Endothelial cell of umbilical vein (primary cell): ENCODE results near the gene GRK5. TPM values are rescaled to one million over a fixed set of nuclear protein-coding genes. Genes with fewer than 3 reads are reported as not detected.
A peak's percentile ranks its signal among the peaks of the same experiment; 100 is the strongest.

Experiments used
- BruUV-seq: library from RNA; stranded (reverse); fragments of 400-500 nt; replicated peaks from 2 replicates; lab custom pipeline; 2021; lab: Mats Ljungman, UMichigan
- CTCF ChIA-PET: fragments of 300-600, 350-600 bp; sonication (Branson Sonifier 250); formaldehyde crosslinking; loops from one replicate; lab custom pipeline; 2021; ENCODE audit warnings: antibody characterized with exemption, inconsistent platforms; lab: Charles Lee
- POLR2A ChIA-PET: fragments of 300-600, 350-600 bp; sonication (Branson Sonifier 250); formaldehyde crosslinking; loops from one replicate; lab custom pipeline; 2021; ENCODE audit warnings: antibody characterized with exemption, inconsistent platforms; lab: Charles Lee
- DNase-seq: peaks from one replicate; pipeline ENCODE4 v3.0.0-alpha.2; 2011; ENCODE audit warnings: low read depth, low spot score
- FAIRE-seq: peaks from 2 replicates; lab custom pipeline; 2011; peaks lifted over from hg19 to GRCh38; lab: Jason Lieb, UNC
- H2AFZ ChIP-seq: 2 replicates; pipeline ENCODE4 v1.6.0; 2012; ENCODE audit warnings: low read depth, low read length, control low read depth, inconsistent platforms
- H3K27ac ChIP-seq: 2 replicates; pipeline ENCODE4 v1.5.1; 2011; ENCODE audit warnings: low read depth, mild to moderate bottlenecking, control low read depth, low read length, moderate library complexity; ENCODE audit not compliant: insufficient read depth
- H3K27me3 ChIP-seq, 2 experiments: 2 replicates each; pipeline versions ENCODE4 v1.6.0 to v1.6.1; 2011; ENCODE audit warnings: low read length in 2 of 2, mixed read lengths in 1 of 2; ENCODE audit not compliant: control insufficient read depth in 2 of 2, insufficient read depth in 2 of 2
- H3K36me3 ChIP-seq, 2 experiments: 2 replicates in 1 of 2; 3 replicates in 1 of 2; pipeline ENCODE4 v1.5.1; 2011; ENCODE audit warnings: low read length in 2 of 2, mild to moderate bottlenecking in 1 of 2, moderate library complexity in 1 of 2; ENCODE audit not compliant: control insufficient read depth in 2 of 2, insufficient read depth in 2 of 2; ENCODE audit errors: extremely low read depth in 1 of 2
- H3K4me1 ChIP-seq: 3 replicates; pipeline ENCODE4 v1.5.1; 2011; ENCODE audit warnings: mild to moderate bottlenecking, low read length; ENCODE audit not compliant: control insufficient read depth, insufficient read depth; ENCODE audit errors: extremely low read depth
- H3K4me2 ChIP-seq: 2 replicates; pipeline ENCODE4 v1.6.1; 2011; ENCODE audit warnings: low read length, control low read depth, mixed read lengths; ENCODE audit not compliant: insufficient read depth
- H3K4me3 ChIP-seq, 3 experiments: fragments of 200-600 bp in 1 of 3; sonication (generic), shearing (Covaris generic) in 1 of 3; replicated peaks in 1 of 3; 2 replicates each; pipeline ENCODE4 v1.5.1; 2011 to 2016; ENCODE audit warnings: control low read depth in 3 of 3, low read length in 3 of 3, mild to moderate bottlenecking in 2 of 3, inconsistent platforms in 1 of 3, low read depth in 1 of 3, moderate library complexity in 1 of 3; ENCODE audit not compliant: insufficient read depth in 1 of 3
- H3K79me2 ChIP-seq: 2 replicates; pipeline ENCODE4 v1.6.0; 2012; ENCODE audit warnings: low read length, inconsistent platforms; ENCODE audit not compliant: control insufficient read depth, insufficient read depth
- H3K9ac ChIP-seq: replicated peaks from 2 replicates; pipeline ENCODE3; 2011; ENCODE audit warnings: low read length, control low read depth; ENCODE audit not compliant: insufficient read depth; ENCODE audit errors: extremely low read depth
- H3K9me1 ChIP-seq: replicated peaks from 3 replicates; pipeline ENCODE4 v1.6.0; 2011; ENCODE audit warnings: mild to moderate bottlenecking, low read length; ENCODE audit not compliant: control insufficient read depth, insufficient read depth; ENCODE audit errors: extremely low read depth
- H3K9me3 ChIP-seq: replicated peaks from 2 replicates; pipeline ENCODE4 v1.5.1; 2012; ENCODE audit warnings: low read length, inconsistent platforms; ENCODE audit not compliant: control insufficient read depth, insufficient read depth
- H4K20me1 ChIP-seq: replicated peaks from 2 replicates; pipeline ENCODE3; 2011; ENCODE audit warnings: mild to moderate bottlenecking, low read length; ENCODE audit not compliant: control insufficient read depth, insufficient read depth; ENCODE audit errors: extremely low read depth
- EZH2 ChIP-seq: IDR thresholded peaks from 2 replicates; pipeline ENCODE4 v1.6.1; 2012; ENCODE audit warnings: borderline replicate concordance, low read depth, mild to moderate bottlenecking, moderate library complexity, low read length, inconsistent platforms; ENCODE audit not compliant: severe bottlenecking
- FOS ChIP-seq: IDR thresholded peaks from 2 replicates; pipeline ENCODE4 v1.6.1; 2011; ENCODE audit warnings: mild to moderate bottlenecking, low read length, moderate library complexity, borderline replicate concordance; ENCODE audit not compliant: insufficient read depth
- GATA2 ChIP-seq: IDR thresholded peaks from 2 replicates; pipeline ENCODE4 v1.7.0; 2011; ENCODE audit warnings: low read depth, mild to moderate bottlenecking, moderate library complexity, mixed read lengths, low read length; ENCODE audit not compliant: insufficient read length, insufficient read depth
- JUN ChIP-seq: IDR thresholded peaks from 2 replicates; pipeline ENCODE4 v1.6.1; 2011; ENCODE audit warnings: borderline replicate concordance, low read depth; ENCODE audit not compliant: insufficient read length, insufficient read depth
- MAX ChIP-seq: IDR thresholded peaks from 2 replicates; pipeline ENCODE4 v1.6.1; 2011; ENCODE audit not compliant: insufficient read depth, insufficient read length
- MYC ChIP-seq: IDR thresholded peaks from one replicate; pipeline ENCODE4 v1.6.1; 2011; ENCODE audit warnings: mild to moderate bottlenecking, low read depth, low read length
- POLR2A ChIP-seq: IDR thresholded peaks from 2 replicates; pipeline ENCODE4 v1.6.1; 2012; ENCODE audit warnings: low read depth, mild to moderate bottlenecking, control low read depth, low read length
- POLR2AphosphoS5 ChIP-seq: IDR thresholded peaks from 2 replicates; pipeline ENCODE4 v1.6.1; 2012; ENCODE audit warnings: low read depth, mild to moderate bottlenecking, control low read depth, low read length, moderate library complexity; ENCODE audit not compliant: insufficient read depth
- dilution Hi-C: fragments of 300-500 bp; cut with MboI; formaldehyde crosslinking; loops from one replicate; pipeline ENCODE4 v1.15.0; 2019; ENCODE audit warnings: low sequenced_read_pairs; ENCODE audit not compliant: extremely low pct_ligation_motif_present
- intact Hi-C: fragments of 100-400 bp; cut with micrococcal nuclease; formaldehyde crosslinking; loops from one replicate; pipeline ENCODE4 v1.10.0; 2022
- polyA plus RNA-seq, 4 experiments: library from polyadenylated mRNA; depleted of rRNA in 3 of 4; stranded (reverse) in 3 of 4; unstranded in 1 of 4; fragments of >200 nt; gene quantifications; 2 replicates each; pipeline versions ENCODE4 v1.2.1 to v1.2.3, GENCODE V29; 2011 to 2012; ENCODE audit warnings: missing spikeins in 1 of 4
- total RNA-seq: library from RNA; stranded (reverse); gene quantifications from 2 replicates; pipeline ENCODE4 v1.2.3, GENCODE V29; 2021
- TF ChIP-seq, protein P1 (sequence below), 2 donors: IDR thresholded peaks; 1 replicate in 1 of 2; 2 replicates in 1 of 2; pipeline ENCODE4 v1.5.1; 2011; ENCODE audit warnings: low read length in 2 of 2, mild to moderate bottlenecking in 2 of 2, moderate library complexity in 2 of 2, control low read depth in 1 of 2, inconsistent platforms in 1 of 2, low read depth in 1 of 2; ENCODE audit not compliant: insufficient read depth in 1 of 2; ENCODE audit errors: extremely low read depth in 1 of 2

Gene GRK5
- total and polyA plus RNA-seq, 2 donors (not counting 3 experiments of a cell fraction or from before 2014, with no cell fraction given): 13.1 to 29.5 TPM

DNA sequence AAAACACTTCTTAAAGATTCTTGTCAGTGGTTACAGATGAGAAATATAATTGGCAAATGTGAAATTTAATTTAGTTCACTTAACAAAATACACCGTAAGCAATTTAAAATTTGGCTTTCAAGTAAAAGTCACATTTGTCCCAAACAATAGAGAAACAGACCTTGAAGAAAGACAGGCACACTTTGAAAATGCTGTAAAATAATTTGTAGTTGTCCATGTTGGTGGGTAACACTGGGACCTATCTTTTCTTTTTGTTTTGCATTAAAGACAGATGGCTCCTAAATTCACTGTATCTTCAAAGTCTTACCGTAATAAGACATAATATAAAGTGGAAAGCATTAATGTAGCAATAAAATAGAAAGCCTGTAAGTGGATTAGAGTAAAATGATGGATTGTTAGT is 3.3 kb downstream of the GRK5 start:
- dilution Hi-C loops (no loop called here), intact Hi-C loops (no loop called here)
- H3K27me3 ChIP-seq: no peaks in the 10 kb centered on the region
- CTCF ChIA-PET: interaction anchor here (0.9 to 8.6 kb wide), 23 partner anchors 7 to 392 kb away, joined by 3 to 180 read pairs (median 10); no protein-coding TSS in a partner anchor
- BruUV-seq: no TSS peak
- FAIRE-seq: no peak
- peaks cover 24% of the 10 kb centered on the region for H3K79me2 ChIP-seq
- H3K4me3 ChIP-seq: no peak overlapping the region
- peak overlapping the region; percentile 12 for H3K27ac ChIP-seq
- peak overlapping the region; percentile 94 for H3K4me2 ChIP-seq
- H3K9me3 ChIP-seq: no peaks in the 10 kb centered on the region
- peaks cover 45% of the 10 kb centered on the region for H3K4me1 ChIP-seq
- no peak for DNase-seq
- no peaks in the 10 kb centered on the region for H4K20me1 ChIP-seq
- no peaks in the 10 kb centered on the region for H3K36me3 ChIP-seq
- no peak overlapping the region for H2AFZ ChIP-seq
- POLR2A ChIA-PET: no interaction called here
- TF ChIP-seq JUN (no peak), MYC (no peak), GATA2 (no peak), FOS (no peak), EZH2 (no peak)
- H3K9ac ChIP-seq: peak overlapping the region; percentile 83
- no peaks in the 10 kb centered on the region for H3K9me1 ChIP-seq

GRCh38 chr10:119211176-119211575 is 3.8 kb downstream of the GRK5 start:
- Histone ChIP-seq H3K4me3 (no peak overlapping the region), H3K36me3 (no peaks in the 10 kb centered on the region), H3K4me1 (peaks cover 39% of the 10 kb centered on the region), H3K79me2 (peaks cover 24% of the 10 kb centered on the region), H3K27me3 (no peaks in the 10 kb centered on the region), H3K9ac (peak overlapping the region; percentile 83), H2AFZ (no peak overlapping the region), H3K9me1 (no peaks in the 10 kb centered on the region), H4K20me1 (no peaks in the 10 kb centered on the region), H3K9me3 (no peaks in the 10 kb centered on the region), H3K4me2 (peak overlapping the region; percentile 94), H3K27ac (peak overlapping the region; percentile 36)
- no TSS peak for BruUV-seq
- DNase-seq (peak; percentile 77), FAIRE-seq (peak; percentile 4)
- POLR2A ChIA-PET: no interaction called here
- intact Hi-C loops: no loop called here
- TF ChIP-seq EZH2 (no peak), POLR2AphosphoS5 (no peak), MAX (no peak), GATA2 (no peak), POLR2A (no peak), FOS (no peak), JUN (no peak), MYC (no peak)
- TF ChIP-seq, protein P1, sequence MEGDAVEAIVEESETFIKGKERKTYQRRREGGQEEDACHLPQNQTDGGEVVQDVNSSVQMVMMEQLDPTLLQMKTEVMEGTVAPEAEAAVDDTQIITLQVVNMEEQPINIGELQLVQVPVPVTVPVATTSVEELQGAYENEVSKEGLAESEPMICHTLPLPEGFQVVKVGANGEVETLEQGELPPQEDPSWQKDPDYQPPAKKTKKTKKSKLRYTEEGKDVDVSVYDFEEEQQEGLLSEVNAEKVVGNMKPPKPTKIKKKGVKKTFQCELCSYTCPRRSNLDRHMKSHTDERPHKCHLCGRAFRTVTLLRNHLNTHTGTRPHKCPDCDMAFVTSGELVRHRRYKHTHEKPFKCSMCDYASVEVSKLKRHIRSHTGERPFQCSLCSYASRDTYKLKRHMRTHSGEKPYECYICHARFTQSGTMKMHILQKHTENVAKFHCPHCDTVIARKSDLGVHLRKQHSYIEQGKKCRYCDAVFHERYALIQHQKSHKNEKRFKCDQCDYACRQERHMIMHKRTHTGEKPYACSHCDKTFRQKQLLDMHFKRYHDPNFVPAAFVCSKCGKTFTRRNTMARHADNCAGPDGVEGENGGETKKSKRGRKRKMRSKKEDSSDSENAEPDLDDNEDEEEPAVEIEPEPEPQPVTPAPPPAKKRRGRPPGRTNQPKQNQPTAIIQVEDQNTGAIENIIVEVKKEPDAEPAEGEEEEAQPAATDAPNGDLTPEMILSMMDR (IDR thresholded peaks at IDR 0.05; ENCODE audit: extremely low read depth in 1 of 2, insufficient read depth in 1 of 2, low read depth in 1 of 2, low read length in 2 of 2): no peak
- CTCF ChIA-PET: interaction anchor here (0.6 to 8.6 kb wide), 16 partner anchors 12 to 391 kb away, joined by 3 to 180 read pairs (median 5); no protein-coding TSS in a partner anchor
- dilution Hi-C loops: no loop called here
